ENCODE measurements around the gene SLX4.

SLX4 gene

GRCh38 chr16:3583303-3584038 is 27.9 kb downstream of the SLX4 start:
- no peak overlapping the region for H3K4me3 ChIP-seq (ENCODE audit: low read depth, low read length)

- no peak overlapping the region for H3K4me3 ChIP-seq (ENCODE audit: low read depth, low read length)
These were observed 28.9 kb downstream of the SLX4 start for GRCh38 chr16:3582276-3583165.

GRCh38 chr16:3581392-3581791 is 30.0 kb downstream of the SLX4 start:
- no peak overlapping the region for H3K4me3 ChIP-seq (ENCODE audit: low read depth, low read length)

- H3K4me3 ChIP-seq (ENCODE audit: low read depth, low read length), result no peak overlapping the region
These were observed 30.7 kb downstream of the SLX4 start for GRCh38 chr16:3580686-3581085.

GRCh38 chr16:3580251-3580651 is 31.2 kb downstream of the SLX4 start:
- no peak overlapping the region for H3K4me3 ChIP-seq (ENCODE audit: low read depth, low read length)

- no peak overlapping the region for H3K4me3 ChIP-seq (ENCODE audit: low read depth, low read length)
These were observed 31.6 kb downstream of the SLX4 start for GRCh38 chr16:3579776-3580175.

GRCh38 chr16:3578610-3579551 is 32.5 kb downstream of the SLX4 start:
- no peak overlapping the region for H3K4me3 ChIP-seq (ENCODE audit: low read depth, low read length)

GRCh38 chr16:3578121-3578520 is 33.3 kb downstream of the SLX4 start:
- H3K4me3 ChIP-seq (ENCODE audit: low read depth, low read length), result no peak overlapping the region

- H3K4me3 ChIP-seq (ENCODE audit: low read depth, low read length), result no peak within 1 kb of the TSS
These were observed 34.1 kb downstream of the SLX4 start, which contains the start of gene NLRC3 for GRCh38 chr16:3577302-3577752. TSS of gene NLRC3 (minus strand) at chr16:3577403. CDS start at chr16:3565036, 12,367 bp downstream.

GRCh38 chr16:3576211-3576610 is 35.2 kb downstream of the SLX4 start:
- H3K4me3 ChIP-seq (ENCODE audit: low read depth, low read length), result no peak overlapping the region

- no peak overlapping the region for H3K4me3 ChIP-seq (ENCODE audit: low read depth, low read length)
These were observed 35.9 kb downstream of the SLX4 start for GRCh38 chr16:3575491-3575890.

GRCh38 chr16:3574195-3574594 is 37.2 kb downstream of the SLX4 start:
- no peak overlapping the region for H3K4me3 ChIP-seq (ENCODE audit: low read depth, low read length)

GRCh38 chr16:3573146-3573815 is 38.1 kb downstream of the SLX4 start:
- H3K4me3 ChIP-seq (ENCODE audit: low read depth, low read length), result no peak overlapping the region

GRCh38 chr16:3570420-3571062 is 40.9 kb downstream of the SLX4 start:
- no peak overlapping the region for H3K4me3 ChIP-seq (ENCODE audit: low read depth, low read length)

- H3K4me3 ChIP-seq (ENCODE audit: low read depth, low read length), result no peak overlapping the region
These were observed 41.6 kb downstream of the SLX4 start for GRCh38 chr16:3569851-3570250.

GRCh38 chr16:3566990-3567389 is 44.4 kb downstream of the SLX4 start:
- no peak overlapping the region for H3K4me3 ChIP-seq (ENCODE audit: low read depth, low read length)

- H3K4me3 ChIP-seq (ENCODE audit: low read depth, low read length), result no peak overlapping the region
These were observed 46.6 kb downstream of the SLX4 start for GRCh38 chr16:3564889-3565141.

- H3K4me3 ChIP-seq (ENCODE audit: low read depth, low read length), result no peak overlapping the region
These were observed 47.1 kb downstream of the SLX4 start for GRCh38 chr16:3564130-3564888.

GRCh38 chr16:3562914-3563480 is 48.4 kb downstream of the SLX4 start:
- no peak overlapping the region for H3K4me3 ChIP-seq (ENCODE audit: low read depth, low read length)
